Hematopoietic multipotent progenitor cell (in vitro differentiated cells): ENCODE measurements around the gene MGLL. TPM values are rescaled to one million over a fixed set of nuclear protein-coding genes. Genes with fewer than 3 reads are reported as not detected.

Experiments
- DNase-seq, 3 donors: peaks; one replicate each; pipeline ENCODE4 v3.0.0-alpha.2; 2011 to 2015; ENCODE audit warnings: low read depth in 2 of 3, low spot score in 2 of 3
- total RNA-seq: library from RNA; depleted of rRNA; stranded (reverse); fragments of >200 nt; gene quantifications from one replicate; pipeline ENCODE4 v1.2.3, GENCODE V29; 2012

The MGLL gene
- total RNA-seq, 1 donor = 52.2 TPM

DNA sequence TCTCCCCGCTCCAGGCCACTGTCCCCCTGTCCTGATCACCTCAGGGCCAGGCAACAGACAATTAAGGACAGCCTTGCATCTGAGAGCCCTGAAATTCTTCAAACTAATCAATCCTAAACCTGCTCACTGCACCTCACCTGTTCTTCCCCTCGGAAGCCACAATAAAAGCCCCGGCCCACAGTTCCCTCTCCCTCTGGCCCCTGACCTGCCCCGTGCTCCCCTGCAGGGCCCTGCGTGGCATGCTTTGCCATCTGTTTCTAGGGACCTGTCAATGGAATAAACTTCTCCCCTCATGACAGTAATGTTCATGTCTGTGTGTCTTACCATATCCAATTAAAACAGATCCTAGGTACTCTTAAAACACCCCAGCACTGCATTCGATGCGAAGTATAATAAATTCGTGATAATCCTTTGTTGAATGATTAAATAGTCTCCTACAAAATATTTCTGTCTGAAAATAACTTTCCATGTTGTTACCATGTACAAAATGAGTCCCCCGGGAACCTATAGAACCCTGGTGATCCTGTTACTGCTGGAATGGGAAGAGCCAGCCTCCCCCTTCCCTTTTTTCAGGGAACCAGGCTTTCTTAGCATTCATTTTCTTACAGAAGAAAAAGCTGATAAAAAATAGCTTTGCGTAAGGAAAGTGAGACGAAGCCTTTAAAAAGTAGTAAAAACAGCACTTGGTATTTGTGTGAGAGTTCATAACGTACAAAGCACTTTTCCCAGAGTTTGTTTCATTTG is 90.6 kb downstream of the MGLL start:
- no peak for DNase-seq

GRCh38 chr3:127730666-127731295 is 91.5 kb downstream of the MGLL start:
- DNase-seq = no peak

DNA sequence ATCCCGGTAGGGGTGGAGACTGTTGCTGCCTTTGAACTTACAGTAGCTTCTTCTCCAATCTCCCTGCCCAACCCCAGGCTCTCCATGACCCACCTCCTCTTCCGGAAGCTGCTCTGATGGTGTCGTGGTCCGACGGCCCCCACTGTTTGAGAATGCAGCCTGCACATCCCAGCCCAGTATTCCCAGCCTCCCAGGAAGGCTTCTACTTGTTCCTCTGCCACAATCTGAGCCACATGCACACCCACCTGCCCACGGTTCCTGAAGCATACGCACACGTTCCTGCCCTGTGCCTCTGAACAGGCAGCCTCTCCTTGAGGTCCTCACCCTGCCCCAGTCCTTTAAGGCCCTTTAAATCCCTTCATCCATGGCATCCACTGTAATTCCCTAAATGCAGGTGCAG is 92.1 kb downstream of the MGLL start:
- DNase-seq = no peak

- peak in 2 of 3 donors; percentile 38 to 69 for DNase-seq
Measured at GRCh38 chr3:127729556-127730056, 92.7 kb downstream of the MGLL start.

DNA sequence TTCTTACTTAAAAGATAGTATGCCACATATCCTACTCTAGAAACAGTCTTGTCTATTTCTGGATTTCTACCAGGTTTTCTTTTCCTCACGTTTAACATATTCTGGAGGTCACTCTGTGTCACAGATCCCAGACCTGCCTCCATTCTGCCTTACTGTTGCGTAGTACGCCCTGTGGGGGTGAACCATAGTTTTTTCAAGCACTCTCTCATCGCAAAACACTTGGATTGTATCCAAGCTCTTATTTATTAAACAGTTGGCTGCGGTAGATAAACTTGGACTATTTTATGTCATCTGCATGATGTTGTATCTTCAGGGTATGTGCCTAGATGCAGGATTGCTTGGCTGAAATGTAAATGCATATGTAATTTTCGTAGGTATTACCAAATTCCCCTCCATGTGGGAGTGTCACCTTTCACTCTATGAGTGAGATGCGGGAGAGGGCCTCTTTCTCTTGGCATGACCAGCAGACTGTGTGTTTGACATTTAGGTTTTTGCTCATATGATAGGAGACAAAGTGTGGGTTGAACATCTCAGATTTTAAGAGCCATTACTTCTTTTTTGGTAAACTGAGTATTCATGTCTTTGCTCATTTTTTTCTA is 93.8 kb downstream of the MGLL start:
- DNase-seq = no peak

- DNase-seq = no peak
Measured at GRCh38 chr3:127726894-127727293, 95.4 kb downstream of the MGLL start.

DNA sequence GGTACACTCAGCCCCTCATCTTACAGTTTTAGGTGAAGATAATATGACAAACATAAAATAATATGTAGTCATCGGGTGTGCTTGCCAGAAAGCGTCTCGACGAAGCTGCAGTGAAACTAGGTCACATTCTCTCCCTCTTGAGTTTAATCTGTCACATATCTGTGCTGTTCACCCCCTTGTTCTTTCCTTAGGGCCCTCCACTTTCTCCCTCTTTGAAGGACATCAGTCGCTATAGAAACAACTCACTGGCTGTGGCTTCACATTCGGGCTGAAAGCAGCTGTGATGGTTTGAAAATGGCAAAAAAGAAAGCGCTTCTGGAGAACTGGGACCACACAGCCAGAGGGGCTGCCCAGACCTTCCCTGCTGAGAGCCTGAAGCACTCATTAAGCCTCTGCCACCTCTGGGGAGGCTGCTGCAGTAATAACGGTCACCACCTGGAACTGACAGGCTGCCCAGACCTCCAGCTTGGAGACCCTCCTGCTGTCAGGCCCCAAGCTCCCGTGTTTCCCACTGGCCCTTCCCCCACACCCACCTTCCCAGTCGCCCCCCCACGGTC is 99.2 kb downstream of the MGLL start:
- DNase-seq = no peak

DNA sequence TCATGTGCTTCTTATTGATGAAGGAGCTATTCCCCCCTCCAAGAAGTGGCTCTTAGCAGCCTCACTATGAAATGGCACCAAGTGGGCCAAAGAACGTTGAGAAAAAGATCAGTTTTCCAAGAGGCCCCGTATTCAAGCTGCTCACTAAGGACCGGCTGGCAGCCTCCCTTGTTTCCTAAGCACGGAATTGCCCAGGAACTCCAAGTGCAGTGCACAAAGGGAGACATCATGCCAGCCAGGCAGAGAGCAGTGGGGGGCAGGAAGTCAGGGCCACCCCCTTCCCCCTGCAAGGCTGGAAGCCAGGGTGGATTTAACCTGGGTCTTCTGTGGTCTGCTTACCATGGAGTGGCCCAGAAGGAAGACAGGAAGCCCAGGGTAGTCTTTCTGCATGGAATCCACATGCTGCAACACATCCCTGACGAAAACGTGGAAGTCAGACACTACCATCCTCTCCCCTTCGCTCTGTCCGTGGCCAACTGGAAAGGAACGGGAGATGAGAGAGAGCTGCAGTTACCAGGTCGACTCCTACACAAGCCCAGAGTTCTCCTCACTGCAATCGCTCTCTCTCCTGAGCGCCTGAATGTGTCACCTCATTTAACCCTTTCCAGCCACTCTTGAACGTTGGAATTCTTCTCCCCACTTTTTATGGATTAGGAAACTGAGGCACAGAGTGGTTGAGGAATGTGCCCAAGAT is 100.1 kb downstream of the MGLL start:
- DNase-seq = no peak

DNA sequence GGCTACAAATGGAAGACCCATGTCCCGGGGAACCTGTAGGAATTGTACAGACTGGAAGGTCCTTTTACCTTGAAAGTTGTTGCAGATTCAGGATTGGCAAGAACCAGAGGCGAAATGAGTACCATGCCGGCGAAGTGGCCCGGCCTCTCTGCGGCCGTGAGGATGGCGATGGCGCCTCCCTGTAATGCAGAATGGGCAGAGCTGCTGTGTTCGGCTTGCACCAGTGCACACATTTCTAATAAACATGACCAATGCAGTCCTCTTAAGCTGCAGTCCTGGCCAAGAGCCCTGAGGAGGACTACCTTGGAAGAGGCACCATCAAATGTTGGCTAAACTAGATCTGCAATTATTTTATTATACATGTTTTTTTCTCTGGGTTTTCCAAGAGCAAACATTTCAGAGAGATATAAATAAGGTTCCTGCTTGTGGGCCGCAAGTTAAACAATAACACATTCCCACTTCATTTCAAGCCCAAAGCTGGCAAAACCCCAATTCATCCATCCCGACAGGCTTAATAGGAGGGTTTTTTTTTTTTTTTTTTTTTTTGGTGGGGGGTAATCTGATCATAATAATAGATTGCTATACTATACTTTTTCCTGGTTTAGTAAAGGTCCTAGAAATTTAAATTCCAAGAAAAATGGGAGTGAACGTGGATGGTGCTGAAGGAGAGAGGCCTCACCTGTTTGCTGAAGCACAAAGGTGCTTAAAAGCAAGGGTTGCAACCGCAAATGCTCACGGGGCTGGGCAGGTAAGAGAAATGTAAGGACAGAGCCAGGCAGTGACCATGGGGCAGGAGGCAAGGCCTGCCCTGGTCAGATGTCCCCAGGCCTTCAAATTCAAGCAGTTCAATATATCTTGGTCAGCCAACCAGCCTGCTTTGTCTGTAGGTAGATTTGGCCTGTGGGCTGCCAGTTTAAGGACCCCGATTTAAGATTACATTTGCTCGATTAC is 101.1 kb downstream of the MGLL start:
- no peak for DNase-seq

DNA sequence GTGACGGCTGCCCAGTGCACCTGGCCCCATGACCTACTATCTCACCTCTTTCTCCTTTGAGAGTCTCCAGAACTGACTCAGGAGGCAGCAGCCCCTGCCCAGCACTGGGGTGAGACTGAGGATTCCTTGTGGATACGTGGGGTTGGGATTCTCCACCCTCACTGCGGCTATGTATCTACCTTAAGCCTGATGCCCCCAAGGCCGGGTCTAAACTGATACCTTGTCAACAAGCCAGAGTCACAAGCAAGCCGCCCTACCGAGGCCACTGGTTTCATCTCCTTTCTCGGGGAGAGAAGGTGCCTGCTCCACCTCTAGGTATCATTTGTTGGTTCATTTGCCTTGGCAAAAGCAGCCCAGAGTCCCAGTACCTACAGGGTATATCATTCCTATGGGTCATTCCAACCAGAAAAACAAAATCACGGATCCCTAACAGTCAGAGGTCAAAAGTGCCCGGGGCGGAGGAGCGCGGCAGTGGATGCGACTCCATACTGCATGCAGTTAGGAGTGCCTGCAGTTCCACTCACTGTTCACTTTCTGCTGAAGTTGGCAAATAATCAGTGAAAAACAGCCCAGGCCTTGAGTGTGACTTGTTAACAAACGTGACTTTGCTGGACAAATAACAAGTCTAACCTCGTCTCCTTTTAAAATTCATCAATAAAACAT is 102.0 kb downstream of the MGLL start:
- no peak for DNase-seq

DNA sequence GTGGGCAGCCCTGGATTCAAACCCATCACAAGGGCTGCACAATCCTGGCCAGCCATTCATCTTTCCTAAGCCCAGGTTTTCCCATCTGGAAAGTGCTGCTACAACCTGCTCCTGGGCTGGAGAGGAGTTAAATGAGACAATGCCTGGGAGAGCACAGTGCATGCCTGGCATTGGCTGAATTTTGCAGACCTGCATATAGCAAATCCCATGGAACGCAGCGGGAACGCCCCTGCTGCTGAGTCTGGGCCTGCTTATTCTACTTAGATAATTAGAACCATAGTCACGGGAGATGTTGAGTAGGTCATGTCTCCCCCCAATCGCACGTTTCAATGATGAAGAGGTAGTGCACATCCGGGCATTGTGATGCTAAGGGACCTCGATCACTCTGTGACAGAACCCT is 102.9 kb downstream of the MGLL start:
- DNase-seq = no peak

GRCh38 chr3:127718916-127719290 is 103.4 kb downstream of the MGLL start:
- no peak for DNase-seq

DNA sequence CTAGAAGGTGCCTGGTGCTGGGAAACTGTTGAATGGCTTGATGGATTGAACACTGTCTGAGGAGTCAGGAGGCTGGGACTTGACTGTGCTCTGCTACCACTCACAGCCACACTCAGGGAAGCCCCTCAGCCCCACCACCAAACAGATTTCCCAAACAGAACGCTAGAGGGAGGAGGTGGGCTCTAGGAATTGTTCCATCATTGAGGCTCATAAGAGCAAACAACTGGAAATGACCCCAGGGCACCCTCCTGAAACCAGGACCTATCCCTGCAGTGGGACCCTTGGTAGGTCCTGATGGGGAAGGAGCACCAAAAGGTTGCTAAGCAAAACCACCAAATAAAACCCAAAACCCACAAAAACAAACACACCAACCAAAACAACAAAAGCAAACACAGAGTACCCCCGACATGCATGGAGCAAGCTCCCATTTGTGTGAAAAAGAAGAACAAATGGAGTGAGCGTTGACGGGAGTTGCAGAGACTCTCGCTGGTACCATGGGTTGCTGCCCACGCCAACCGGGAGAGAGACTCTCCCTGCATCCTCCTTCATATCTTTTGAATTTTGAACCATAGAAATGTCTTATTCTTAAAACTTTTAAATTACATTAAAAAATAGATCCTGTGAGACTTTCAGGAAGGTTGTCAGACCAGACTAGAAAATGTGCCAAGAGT is 103.9 kb downstream of the MGLL start:
- no peak for DNase-seq

- DNase-seq = no peak
Measured at GRCh38 chr3:127717357-127718244, 104.7 kb downstream of the MGLL start.

- DNase-seq = no peak
Measured at GRCh38 chr3:127716384-127716783, 105.9 kb downstream of the MGLL start.

DNA sequence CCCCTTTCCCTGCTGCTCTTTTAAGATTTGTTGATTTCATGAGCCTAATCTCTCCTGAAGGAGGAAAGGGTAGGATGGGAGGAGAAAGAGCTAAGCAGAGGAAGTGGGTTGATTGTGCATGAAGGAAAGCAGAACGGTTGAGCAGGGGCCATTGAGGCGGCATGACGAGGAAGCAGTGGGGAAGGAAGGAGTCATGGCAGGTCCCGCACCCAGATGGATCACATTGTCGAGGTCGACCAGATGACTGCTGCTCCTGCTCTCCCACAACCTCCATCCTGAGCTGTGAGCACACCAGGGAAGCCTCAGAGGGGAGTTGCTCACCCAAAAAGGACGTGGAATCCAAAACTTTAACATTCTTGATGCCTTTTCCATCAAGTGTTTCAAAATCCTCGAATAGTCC is 106.8 kb downstream of the MGLL start:
- no peak for DNase-seq

GRCh38 chr3:127714866-127715265 is 107.4 kb downstream of the MGLL start:
- no peak for DNase-seq

GRCh38 chr3:127714125-127714571 is 108.2 kb downstream of the MGLL start:
- DNase-seq = no peak
